CD4-positive, alpha-beta T cell (primary cell): ENCODE results near the gene ZNF22. TPM values are rescaled to one million over a fixed set of nuclear protein-coding genes. Genes with fewer than 3 reads are reported as not detected.
"Not testable (repeated sequence)": the region's sequence is repeated elsewhere in the genome, so short reads cannot be mapped to it uniquely, and the experiment has no call there.

Experiments
- ATAC-seq: fragments of 200-7000 bp; cut with Tn5 transposase; one replicate; pipeline ENCODE4 v1.10.0; 2022; ENCODE audit warnings: mild to moderate bottlenecking; ENCODE audit not compliant: poor library complexity
- CTCF ChIA-PET: fragments of 350-600 bp; sonication (Branson Sonifier 250); formaldehyde crosslinking; loops from one replicate; lab custom pipeline; 2021; ENCODE audit warnings: antibody characterized with exemption, inconsistent platforms; lab: Charles Lee
- POLR2A ChIA-PET: fragments of 350-600 bp; sonication (Branson Sonifier 250); formaldehyde crosslinking; loops from one replicate; lab custom pipeline; 2021; ENCODE audit warnings: antibody characterized with exemption, inconsistent platforms; lab: Charles Lee
- DNase-seq, 14 experiments: peaks; one replicate each; pipeline ENCODE4 v3.0.0-alpha.2; 2013 to 2020; ENCODE audit warnings: mixed read lengths in 2 of 14
- H3K27ac ChIP-seq, 2 donors: one replicate each; pipeline versions ENCODE4 v1.5.1 to v1.7.0; 2013; ENCODE audit warnings: low read length in 2 of 2, low read depth in 1 of 2, mild to moderate bottlenecking in 1 of 2
- H3K27me3 ChIP-seq, 2 experiments: 1 replicate in 1 of 2; 2 replicates in 1 of 2; pipeline versions ENCODE4 v1.6.1 to v1.7.0; 2013; ENCODE audit warnings: low read length in 2 of 2, control low read depth in 1 of 2, mild to moderate bottlenecking in 1 of 2, moderate library complexity in 1 of 2; ENCODE audit not compliant: insufficient read depth in 2 of 2, control insufficient read depth in 1 of 2
- H3K36me3 ChIP-seq: one replicate; pipeline ENCODE4 v1.6.1; 2013; ENCODE audit warnings: low read length, control low read depth; ENCODE audit not compliant: insufficient read depth
- H3K4me1 ChIP-seq: one replicate; pipeline ENCODE4 v1.6.1; 2013; ENCODE audit warnings: low read length, control low read depth; ENCODE audit not compliant: insufficient read depth
- H3K4me3 ChIP-seq: one replicate; pipeline ENCODE4 v1.5.1; 2013; ENCODE audit warnings: mild to moderate bottlenecking, low read length, moderate library complexity
- H3K9me3 ChIP-seq, 2 experiments: 1 replicate in 1 of 2; 2 replicates in 1 of 2; pipeline versions ENCODE4 v1.6.1 to v1.7.0; 2013; ENCODE audit warnings: low read length in 2 of 2, mild to moderate bottlenecking in 2 of 2, control low read depth in 1 of 2, moderate library complexity in 1 of 2; ENCODE audit not compliant: control insufficient read depth in 1 of 2, insufficient read depth in 1 of 2
- H3K27ac Mint-ChIP-seq: one replicate; pipeline ENCODE4 v1.8.0; 2020; ENCODE audit warnings: mixed read lengths
- H3K27me3 Mint-ChIP-seq: one replicate; pipeline ENCODE4 v1.8.0; 2021; ENCODE audit warnings: mixed read lengths
- H3K36me3 Mint-ChIP-seq: one replicate; pipeline ENCODE4 v1.8.0; 2021; ENCODE audit warnings: low read depth, mixed read lengths
- H3K4me1 Mint-ChIP-seq: one replicate; pipeline ENCODE4 v1.8.0; 2021; ENCODE audit warnings: low read depth, mixed read lengths
- H3K4me3 Mint-ChIP-seq: one replicate; pipeline ENCODE4 v1.8.0; 2020; ENCODE audit warnings: mild to moderate bottlenecking, mixed read lengths
- H3K9me3 Mint-ChIP-seq: one replicate; pipeline ENCODE4 v1.8.0; 2020; ENCODE audit warnings: mixed read lengths
- intact Hi-C, 2 experiments: fragments of 100-400 bp; cut with DNase I in 1 of 2; cut with micrococcal nuclease in 1 of 2; formaldehyde crosslinking; loops; one replicate each; pipeline versions ENCODE4 v1.15.1 to v1.9.0; 2023 to 2025; cut with DNase I, micrococcal nuclease
- total RNA-seq, 174 experiments: library from RNA in 2 of 174; stranded (reverse) in 2 of 174; gene quantifications; one replicate each; pipeline ENCODE4 v1.2.3 and lab custom pipeline; 2021 to 2026
- TF ChIP-seq, protein P1 (sequence below): fragments of 200-600 bp; IDR thresholded peaks from one replicate; pipeline ENCODE4 v1.8.0; 2022; ENCODE audit warnings: antibody characterized with exemption, mild to moderate bottlenecking

ZNF22 gene
- total RNA-seq, 2 experiments from 2014 or later: 14.1 to 15.3 TPM

DNA sequence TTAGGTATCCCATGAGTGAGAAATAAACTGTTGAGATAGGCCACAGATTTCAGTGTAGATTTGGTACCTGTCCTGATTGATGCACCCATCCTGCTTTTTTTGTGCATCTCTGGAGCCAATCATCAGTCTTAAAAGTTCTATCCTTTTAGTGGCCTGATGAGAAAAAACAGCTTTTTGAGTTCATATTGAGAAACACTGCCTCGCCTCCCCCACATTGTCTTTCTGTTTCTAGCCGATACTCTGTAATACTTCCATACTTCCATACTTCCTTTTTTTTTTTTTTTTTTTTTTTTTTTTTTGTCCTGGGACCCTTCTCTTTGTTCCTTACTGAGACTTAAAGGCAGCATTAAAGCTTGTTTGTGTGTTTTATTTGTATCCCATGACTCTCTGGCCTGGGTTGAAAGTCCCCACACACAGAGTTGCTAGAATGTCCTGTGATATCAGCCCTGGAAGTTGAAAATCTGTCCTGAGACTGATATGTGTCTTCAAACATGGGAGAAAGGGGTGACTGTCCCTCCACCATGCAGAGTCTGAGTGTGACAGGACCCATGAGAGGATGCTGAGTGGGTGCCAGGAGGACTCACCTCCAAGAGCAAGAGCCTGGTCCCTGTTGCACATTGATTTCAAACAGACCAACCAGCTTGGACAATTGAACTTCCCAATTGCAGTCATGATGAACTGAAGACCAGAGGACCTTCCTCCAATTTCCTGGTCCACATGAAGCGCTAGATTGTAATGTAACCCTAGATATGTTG, 5.7 kb downstream of the ZNF22 start:
- Histone ChIP-seq H3K27me3 (no peaks in the 10 kb centered on the region), H3K4me1 (peaks cover 2% of the 10 kb centered on the region), H3K27ac (no peak overlapping the region), H3K4me3 (no peak overlapping the region), H3K36me3 (peaks cover 19% of the 10 kb centered on the region), H3K9me3 (peaks cover 3 to 19% of the 10 kb centered on the region in 2 experiments)
- ATAC-seq: no peak
- H3K27me3 Mint-ChIP-seq: no peaks in the 10 kb centered on the region
- no peak for DNase-seq
- TF ChIP-seq, protein P1, sequence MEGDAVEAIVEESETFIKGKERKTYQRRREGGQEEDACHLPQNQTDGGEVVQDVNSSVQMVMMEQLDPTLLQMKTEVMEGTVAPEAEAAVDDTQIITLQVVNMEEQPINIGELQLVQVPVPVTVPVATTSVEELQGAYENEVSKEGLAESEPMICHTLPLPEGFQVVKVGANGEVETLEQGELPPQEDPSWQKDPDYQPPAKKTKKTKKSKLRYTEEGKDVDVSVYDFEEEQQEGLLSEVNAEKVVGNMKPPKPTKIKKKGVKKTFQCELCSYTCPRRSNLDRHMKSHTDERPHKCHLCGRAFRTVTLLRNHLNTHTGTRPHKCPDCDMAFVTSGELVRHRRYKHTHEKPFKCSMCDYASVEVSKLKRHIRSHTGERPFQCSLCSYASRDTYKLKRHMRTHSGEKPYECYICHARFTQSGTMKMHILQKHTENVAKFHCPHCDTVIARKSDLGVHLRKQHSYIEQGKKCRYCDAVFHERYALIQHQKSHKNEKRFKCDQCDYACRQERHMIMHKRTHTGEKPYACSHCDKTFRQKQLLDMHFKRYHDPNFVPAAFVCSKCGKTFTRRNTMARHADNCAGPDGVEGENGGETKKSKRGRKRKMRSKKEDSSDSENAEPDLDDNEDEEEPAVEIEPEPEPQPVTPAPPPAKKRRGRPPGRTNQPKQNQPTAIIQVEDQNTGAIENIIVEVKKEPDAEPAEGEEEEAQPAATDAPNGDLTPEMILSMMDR: no peak
- POLR2A ChIA-PET: no interaction called here
- H3K27ac Mint-ChIP-seq: no peak overlapping the region
- peaks cover 17% of the 10 kb centered on the region for H3K4me1 Mint-ChIP-seq
- H3K4me3 Mint-ChIP-seq: no peak overlapping the region
- peaks cover 2% of the 10 kb centered on the region for H3K9me3 Mint-ChIP-seq
- peaks cover 47% of the 10 kb centered on the region for H3K36me3 Mint-ChIP-seq
- CTCF ChIA-PET: interaction anchor here (0.6 kb wide), 1 partner anchor 1231 kb away, joined by 3 read pairs; no protein-coding TSS in a partner anchor
- intact Hi-C loops: loop anchor here in 1 of 2 experiments (10.0 kb wide), 1 partner anchor 228 kb away; no protein-coding TSS in a partner anchor

DNA sequence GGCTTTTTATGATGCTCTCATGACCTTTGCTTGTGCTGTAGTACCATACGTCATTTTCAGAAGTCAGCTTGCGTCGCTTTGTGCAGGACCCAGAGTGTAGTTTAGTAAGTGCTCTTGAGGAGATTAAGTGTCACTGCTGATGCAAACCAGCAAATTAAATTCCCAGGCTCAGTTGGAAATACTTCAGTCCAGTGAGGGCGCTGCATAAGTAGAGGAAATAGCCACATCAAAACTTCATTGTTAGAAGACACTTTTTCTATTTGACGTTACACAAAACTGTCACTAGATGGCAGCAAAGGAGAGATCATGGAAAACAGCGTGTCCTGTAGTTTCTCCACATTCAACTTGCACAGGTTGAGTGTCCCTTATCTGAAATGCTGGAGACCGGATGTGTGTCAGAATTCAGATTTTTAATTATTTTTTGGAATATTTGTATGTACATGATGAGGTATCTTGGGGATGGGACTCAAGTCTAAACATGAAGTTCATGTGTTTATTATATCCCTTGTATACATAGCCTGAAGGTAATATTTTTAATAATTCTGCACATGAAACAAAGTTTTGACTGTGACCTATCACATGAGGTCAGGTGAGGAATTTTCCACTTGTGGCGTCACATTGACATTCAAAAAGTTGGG, 7.9 kb downstream of the ZNF22 start:
- H3K27me3 Mint-ChIP-seq: no peaks in the 10 kb centered on the region
- H3K27ac ChIP-seq: no peak overlapping the region
- H3K4me3 Mint-ChIP-seq: no peak overlapping the region
- H3K36me3 Mint-ChIP-seq: peaks cover 26% of the 10 kb centered on the region
- DNase-seq (peak in 3 of 14 experiments; percentile 76), ATAC-seq (peak; percentile 79)
- H3K36me3 ChIP-seq: peaks cover 17% of the 10 kb centered on the region
- H3K4me1 Mint-ChIP-seq: peaks cover 4% of the 10 kb centered on the region
- H3K9me3 ChIP-seq: peaks cover 0 to 11% of the 10 kb centered on the region in 2 experiments
- intact Hi-C loops: loop anchor here in 1 of 2 experiments (10.0 kb wide), 1 partner anchor 226 kb away; no protein-coding TSS in a partner anchor
- no peaks in the 10 kb centered on the region for H3K4me1 ChIP-seq
- no peaks in the 10 kb centered on the region for H3K27me3 ChIP-seq
- peaks cover 2% of the 10 kb centered on the region for H3K9me3 Mint-ChIP-seq
- TF ChIP-seq, protein P1: peak; percentile 88
- POLR2A ChIA-PET: no interaction called here
- no peak overlapping the region for H3K4me3 ChIP-seq
- CTCF ChIA-PET: interaction anchor here (0.7 kb wide), 1 partner anchor 52 kb away, joined by 3 read pairs; no protein-coding TSS in a partner anchor
- H3K27ac Mint-ChIP-seq: no peak overlapping the region

DNA sequence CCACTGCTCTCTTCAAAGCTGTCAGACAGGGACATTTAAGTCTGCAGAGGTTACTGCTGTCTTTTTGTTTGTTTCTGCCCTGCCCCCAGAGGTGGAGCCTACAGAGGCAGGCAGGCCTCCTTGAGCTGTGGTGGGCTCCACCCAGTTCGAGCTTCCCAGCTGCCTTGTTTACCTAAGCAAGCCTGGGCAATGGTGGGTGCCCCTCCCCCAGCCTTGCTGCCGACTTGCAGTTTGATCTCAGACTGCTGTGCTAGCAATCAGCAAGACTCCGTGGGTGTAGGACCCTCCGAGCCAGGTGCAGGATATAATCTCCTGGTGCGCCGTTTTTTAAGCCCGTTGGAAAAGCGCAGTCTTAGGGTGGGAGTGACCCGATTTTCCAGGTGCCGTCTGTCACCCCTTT, 13.8 kb downstream of the ZNF22 start:
- H3K9me3 Mint-ChIP-seq, H3K27me3 ChIP-seq, H3K36me3 Mint-ChIP-seq, H3K27me3 Mint-ChIP-seq, H3K36me3 ChIP-seq, H3K27ac Mint-ChIP-seq, POLR2A ChIA-PET, intact Hi-C loops, H3K4me1 ChIP-seq, H3K4me3 Mint-ChIP-seq, H3K27ac ChIP-seq, DNase-seq, H3K9me3 ChIP-seq, ATAC-seq, CTCF ChIA-PET, H3K4me1 Mint-ChIP-seq, H3K4me3 ChIP-seq: not testable (repeated sequence)
